ENCODE results near the gene ANKRD52.

ANKRD52 gene

GRCh38 chr12:56255671-56256070 lies 2.5 kb downstream of the ANKRD52 start:
- TF ChIP-seq CTCF (IDR thresholded peaks at IDR 0.05; ENCODE audit: control insufficient read depth, insufficient read depth, low read depth, low read length, missing control alignments), result no peak
- H3K4me3 ChIP-seq (ENCODE audit: control insufficient read depth, low read depth, low read length), result no peak overlapping the region
- DNase-seq (ENCODE audit: low read depth), result no peak

- no peak overlapping the region for H3K4me3 ChIP-seq (ENCODE audit: control insufficient read depth, low read depth, low read length)
- DNase-seq (ENCODE audit: low read depth), result no peak
- TF ChIP-seq CTCF (IDR thresholded peaks at IDR 0.05; ENCODE audit: control insufficient read depth, insufficient read depth, low read depth, low read length, missing control alignments), result no peak
These were observed 5.1 kb downstream of the ANKRD52 start for GRCh38 chr12:56253091-56253490.

GRCh38 chr12:56252649-56253048 lies 5.5 kb downstream of the ANKRD52 start:
- no peak overlapping the region for H3K4me3 ChIP-seq (ENCODE audit: control insufficient read depth, low read depth, low read length)
- DNase-seq (ENCODE audit: low read depth), result no peak
- no peak for TF ChIP-seq CTCF (IDR thresholded peaks at IDR 0.05; ENCODE audit: control insufficient read depth, insufficient read depth, low read depth, low read length, missing control alignments)

GRCh38 chr12:56248711-56249110 lies 9.5 kb downstream of the ANKRD52 start:
- no peak overlapping the region for H3K4me3 ChIP-seq (ENCODE audit: control insufficient read depth, low read depth, low read length)
- no peak for DNase-seq (ENCODE audit: low read depth)

GRCh38 chr12:56247923-56248322 lies 10.3 kb downstream of the ANKRD52 start:
- DNase-seq (ENCODE audit: low read depth), result no peak
- no peak for TF ChIP-seq CTCF (IDR thresholded peaks at IDR 0.05; ENCODE audit: control insufficient read depth, insufficient read depth, low read depth, low read length, missing control alignments)
- no peak overlapping the region for H3K4me3 ChIP-seq (ENCODE audit: control insufficient read depth, low read depth, low read length)

More at GRCh38 chr12:56248711-56249110, 9.5 kb downstream of the ANKRD52 start:
- no peak for TF ChIP-seq CTCF (IDR thresholded peaks at IDR 0.05; ENCODE audit: control insufficient read depth, insufficient read depth, low read depth, low read length, missing control alignments)

GRCh38 chr12:56244494-56244893 lies 13.7 kb downstream of the ANKRD52 start:
- no peak for DNase-seq (ENCODE audit: low read depth)
- no peak for TF ChIP-seq CTCF (IDR thresholded peaks at IDR 0.05; ENCODE audit: control insufficient read depth, insufficient read depth, low read depth, low read length, missing control alignments)
- no peak overlapping the region for H3K4me3 ChIP-seq (ENCODE audit: control insufficient read depth, low read depth, low read length)

- no peak for TF ChIP-seq CTCF (IDR thresholded peaks at IDR 0.05; ENCODE audit: control insufficient read depth, insufficient read depth, low read depth, low read length, missing control alignments)
- no peak overlapping the region for H3K4me3 ChIP-seq (ENCODE audit: control insufficient read depth, low read depth, low read length)
- no peak for DNase-seq (ENCODE audit: low read depth)
These were observed 14.4 kb downstream of the ANKRD52 start for GRCh38 chr12:56243731-56244181.

Data from AG09309 (cell line).